RKO (cell line): ENCODE data around the gene STMND1.

ENCODE experiments used
- DNase-seq: peaks from one replicate; pipeline ENCODE4 v3.0.0-alpha.2; 2016; ENCODE audit warnings: low spot score

STMND1 gene

GRCh38 chr6:17098538-17098937 lies 3.3 kb upstream of the STMND1 start:
- DNase-seq = no peak

- no peak for DNase-seq
Measured at GRCh38 chr6:17099401-17100059, 2.3 kb upstream of the STMND1 start.

- no peak for DNase-seq
Measured at GRCh38 chr6:17100806-17101205, 1.0 kb upstream of the STMND1 start.

DNA sequence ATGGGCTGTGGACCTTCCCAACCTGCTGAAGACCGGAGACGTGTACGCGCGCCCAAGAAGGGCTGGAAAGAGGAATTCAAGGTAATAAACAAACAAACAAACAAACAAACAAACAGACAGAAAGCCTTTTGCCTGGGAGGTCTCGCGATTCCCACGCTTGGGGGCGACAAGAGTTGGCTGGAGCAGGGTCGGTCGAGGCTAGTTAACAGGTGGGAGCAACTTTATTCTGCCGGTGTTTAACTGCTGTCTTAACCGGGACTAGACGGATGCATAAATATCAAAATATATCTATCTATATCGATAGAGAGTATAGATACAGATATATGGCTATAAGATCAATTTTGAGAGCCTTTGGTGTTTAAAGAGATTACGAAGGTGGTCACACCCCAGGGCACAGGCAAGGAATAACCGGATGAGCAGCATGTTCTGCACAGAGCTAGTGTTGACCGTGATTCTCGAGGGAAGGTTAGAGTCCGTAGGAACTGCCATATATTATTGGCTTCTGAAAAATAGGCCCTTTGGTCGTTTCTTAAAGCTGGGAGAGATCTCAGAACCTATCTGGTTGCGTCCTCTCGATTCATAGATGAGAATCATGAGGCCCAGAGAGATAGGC lies 514 bp downstream of the STMND1 start:
- DNase-seq = no peak

DNA sequence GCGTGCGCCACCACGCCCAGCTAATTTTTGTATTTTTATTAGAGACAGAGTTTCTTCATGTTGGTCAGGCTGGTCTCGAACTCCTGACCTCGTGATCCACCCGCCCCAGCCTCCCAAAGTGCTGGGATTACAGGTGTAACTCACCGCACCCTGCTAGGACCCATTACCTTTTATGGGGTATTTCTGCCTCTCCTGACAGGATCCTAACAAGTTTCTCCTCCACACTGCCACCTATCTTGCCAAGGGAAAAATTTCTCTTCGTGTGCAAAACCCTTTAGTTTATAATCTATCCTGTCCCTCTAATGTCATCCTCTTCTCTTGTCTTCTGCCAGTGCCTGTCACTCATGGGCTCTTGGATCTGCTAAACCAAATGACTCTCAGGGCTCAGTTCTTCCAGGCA lies 1.9 kb downstream of the STMND1 start:
- no peak for DNase-seq

GRCh38 chr6:17107863-17108262 lies 6.0 kb downstream of the STMND1 start:
- DNase-seq = no peak

DNA sequence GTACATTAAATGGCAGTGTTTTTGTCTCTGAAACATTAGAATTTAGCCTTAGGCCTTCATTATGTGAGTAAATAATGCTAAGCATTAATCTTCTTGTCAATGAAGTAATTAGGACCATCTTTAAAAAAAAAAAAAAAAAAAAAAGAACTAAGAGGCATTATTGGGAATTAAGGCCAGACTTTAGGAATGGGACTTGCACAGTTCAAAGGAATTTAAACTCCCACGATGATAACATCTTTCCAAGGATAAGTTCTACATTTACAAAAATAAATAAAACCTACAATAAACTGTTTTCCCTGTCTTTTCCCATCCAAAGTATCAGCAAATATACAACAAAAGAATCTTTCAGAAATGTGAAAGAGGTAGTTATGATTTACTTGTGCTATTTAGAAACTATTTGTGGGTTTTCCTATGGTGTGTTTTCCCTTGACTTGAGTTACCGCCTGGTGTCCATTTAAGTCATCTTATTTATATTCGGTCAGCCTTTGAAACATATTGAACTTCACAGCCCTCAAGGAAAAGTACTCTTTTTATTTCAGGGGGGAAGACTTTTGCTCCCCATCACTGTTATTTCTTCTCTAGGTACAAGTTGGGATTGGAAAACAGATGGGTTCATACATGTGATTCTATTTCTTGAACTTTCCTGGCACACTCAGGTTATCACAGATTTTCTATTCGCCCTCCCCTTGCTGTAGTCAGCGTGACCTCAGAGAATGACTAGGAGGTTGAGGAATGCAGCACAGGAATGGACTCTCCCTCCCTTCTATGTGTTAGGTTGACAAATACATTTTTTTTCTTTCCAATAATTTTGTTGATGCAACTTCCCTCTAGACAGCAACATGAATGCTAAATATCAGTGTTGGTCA lies 13.6 kb downstream of the STMND1 start:
- peak; percentile 65 for DNase-seq

- DNase-seq = no peak
Measured at GRCh38 chr6:17116117-17116440, 14.2 kb downstream of the STMND1 start.

DNA sequence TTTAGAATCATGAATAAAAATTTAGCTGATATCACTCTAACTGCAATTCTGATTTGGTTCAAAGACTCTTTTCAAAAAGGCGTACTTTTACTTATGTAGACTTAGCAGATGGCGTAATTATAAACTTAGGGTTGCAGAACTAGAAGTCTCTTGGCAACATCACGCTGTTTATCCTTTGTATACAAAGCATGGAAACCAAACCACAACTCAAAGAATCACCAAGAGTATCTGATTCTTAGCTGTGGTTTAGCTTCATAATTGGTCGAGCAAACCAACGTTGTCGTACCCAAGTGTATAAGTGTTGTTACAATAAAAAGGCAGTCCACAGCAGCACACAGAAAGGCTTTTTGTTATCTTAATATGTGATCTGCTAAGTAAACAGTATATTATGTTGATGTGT lies 18.2 kb downstream of the STMND1 start:
- no peak for DNase-seq

GRCh38 chr6:17125407-17125806 lies 23.6 kb downstream of the STMND1 start:
- no peak for DNase-seq

- DNase-seq = no peak
Measured at GRCh38 chr6:17130786-17131185, 28.9 kb downstream of the STMND1 start.

- DNase-seq = no peak
Measured at GRCh38 chr6:17132967-17133366, 31.1 kb downstream of the STMND1 start.

GRCh38 chr6:17138033-17138432 lies 36.2 kb downstream of the STMND1 start:
- no peak for DNase-seq

DNA sequence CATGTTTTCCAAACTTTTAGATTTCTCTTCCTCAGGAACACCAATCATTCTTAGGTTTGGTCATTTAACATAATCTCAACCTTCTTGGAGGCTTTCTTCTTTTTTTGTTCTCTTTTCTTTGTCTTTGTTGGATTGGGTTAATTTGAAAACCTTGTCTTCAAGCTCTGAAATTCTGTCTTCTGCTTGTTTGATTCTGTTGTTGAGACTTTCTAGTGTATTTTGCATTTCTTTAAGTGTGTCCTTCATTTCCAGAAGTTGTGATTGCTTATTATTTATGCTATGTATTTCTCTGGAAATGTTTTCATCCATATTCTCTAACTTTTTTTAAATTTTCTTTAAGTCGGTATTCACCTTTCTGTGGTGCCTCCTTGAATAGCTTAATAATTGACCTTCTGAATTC lies 42.2 kb downstream of the STMND1 start:
- DNase-seq = no peak

DNA sequence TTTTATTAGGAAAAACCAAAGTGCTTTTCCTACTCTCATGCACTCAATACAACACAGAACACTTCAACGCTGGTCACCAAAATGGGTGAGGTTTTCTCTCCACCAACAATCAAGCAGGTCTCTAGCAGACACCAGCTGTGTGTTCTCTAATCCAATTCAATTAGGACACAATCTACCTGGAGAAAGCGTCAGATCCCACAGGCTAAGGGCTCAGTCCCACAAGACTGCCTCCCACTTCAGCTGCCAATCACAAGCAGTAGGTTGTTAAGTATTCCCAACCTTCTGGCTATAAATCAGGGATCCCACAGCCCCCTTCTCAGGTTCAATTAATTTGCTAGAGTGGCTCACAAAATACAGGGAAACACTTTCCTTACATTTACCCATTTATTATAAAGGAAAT lies 47.7 kb downstream of the STMND1 start:
- DNase-seq = no peak

- no peak for DNase-seq
Measured at GRCh38 chr6:17150096-17150495, 48.2 kb downstream of the STMND1 start.

- DNase-seq = no peak
Measured at GRCh38 chr6:17151888-17152287, 50.0 kb downstream of the STMND1 start.

GRCh38 chr6:17152703-17153102 lies 50.9 kb downstream of the STMND1 start:
- no peak for DNase-seq

DNA sequence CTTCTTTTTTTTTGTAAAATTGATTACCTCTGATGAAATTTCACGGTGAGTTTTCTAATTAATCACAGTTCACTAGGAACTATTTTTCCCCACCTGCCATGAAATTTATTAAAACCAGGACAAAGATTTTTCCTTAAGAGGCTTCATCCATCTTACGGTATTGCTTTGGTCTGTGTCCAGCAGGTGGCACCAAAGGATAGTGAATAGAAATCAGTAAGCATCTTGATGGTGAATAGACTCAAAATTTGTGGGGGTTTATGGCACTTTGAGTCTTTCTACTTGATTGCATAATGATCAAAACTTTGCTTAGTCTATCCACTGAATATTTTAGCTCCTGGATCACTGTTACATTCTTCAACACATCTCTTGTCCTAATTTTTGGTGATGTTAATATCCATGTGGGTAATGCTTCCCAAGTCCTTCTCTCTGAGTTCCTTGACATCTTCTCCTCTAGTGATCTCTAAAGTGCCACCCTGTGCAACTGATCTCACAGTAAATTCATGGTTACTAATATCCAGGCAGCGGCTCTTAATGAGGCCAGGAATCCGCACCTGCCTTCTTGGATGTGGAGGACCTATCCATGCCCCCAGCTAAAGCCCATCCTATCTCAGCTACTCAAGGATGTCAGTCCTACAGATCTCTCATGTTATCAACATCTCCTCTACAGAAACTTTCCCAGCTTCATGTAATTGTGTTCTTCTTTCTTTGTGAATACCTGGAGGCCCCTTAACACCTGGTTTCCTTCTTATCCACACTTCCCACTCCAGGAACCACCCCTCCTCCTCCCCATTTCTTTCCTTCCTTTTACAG lies 54.5 kb downstream of the STMND1 start:
- peak; percentile 70 for DNase-seq

DNA sequence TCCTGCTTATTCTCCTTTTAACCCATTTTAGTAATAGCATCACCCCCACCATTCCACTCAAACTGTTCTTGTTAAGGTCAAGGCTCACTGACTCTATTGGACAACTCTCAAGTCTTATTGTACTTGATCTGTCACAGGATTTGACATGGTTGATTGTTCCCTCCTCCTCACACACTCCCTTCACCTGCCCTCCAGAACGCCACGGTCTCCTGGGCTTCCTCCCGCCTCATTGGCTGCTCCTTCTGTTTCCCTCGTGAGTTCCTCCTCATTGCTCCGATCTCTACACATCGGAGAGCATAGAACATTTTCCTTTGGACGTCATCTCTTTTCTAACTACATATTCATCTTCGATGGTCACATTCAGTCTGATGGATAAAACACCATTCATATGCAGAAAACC lies 55.1 kb downstream of the STMND1 start:
- DNase-seq = no peak

DNA sequence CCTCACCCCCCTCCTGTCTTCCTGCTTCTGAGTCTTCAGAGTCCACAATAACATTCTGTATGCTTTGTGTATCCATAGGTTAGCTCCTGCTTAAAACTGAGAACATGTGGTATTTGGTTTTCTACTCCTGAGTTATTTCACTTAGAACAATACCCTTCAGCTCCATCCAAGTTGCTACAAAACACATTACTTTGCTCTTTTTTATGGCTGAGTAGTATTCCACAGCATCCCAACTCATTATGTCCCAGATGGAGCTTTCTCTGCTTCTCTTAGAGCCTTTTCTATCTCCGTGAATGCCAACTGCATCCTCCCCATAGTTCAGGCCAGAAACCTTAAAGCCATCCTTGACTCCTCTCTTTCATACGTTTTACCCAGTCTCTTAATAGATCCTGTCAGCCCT lies 55.8 kb downstream of the STMND1 start:
- DNase-seq = no peak

DNA sequence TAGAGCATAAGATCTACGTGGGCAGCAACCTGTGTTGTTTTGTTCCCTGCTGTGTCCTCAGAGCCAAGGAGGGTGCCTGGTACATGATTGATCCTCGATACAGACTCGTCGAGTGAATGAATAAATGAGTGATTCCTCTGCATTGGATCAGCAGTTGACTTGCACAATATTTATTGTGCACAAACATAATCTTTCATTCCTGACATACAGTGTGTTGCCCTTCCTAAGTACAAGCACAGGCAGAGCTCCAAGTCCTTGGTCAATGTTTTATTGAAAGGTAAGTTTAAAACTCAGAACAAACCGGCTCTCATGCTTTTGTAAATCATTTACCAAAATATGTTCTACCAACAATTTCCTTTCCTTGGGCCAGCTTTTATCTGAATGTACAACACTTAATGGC lies 57.4 kb downstream of the STMND1 start:
- no peak for DNase-seq

DNA sequence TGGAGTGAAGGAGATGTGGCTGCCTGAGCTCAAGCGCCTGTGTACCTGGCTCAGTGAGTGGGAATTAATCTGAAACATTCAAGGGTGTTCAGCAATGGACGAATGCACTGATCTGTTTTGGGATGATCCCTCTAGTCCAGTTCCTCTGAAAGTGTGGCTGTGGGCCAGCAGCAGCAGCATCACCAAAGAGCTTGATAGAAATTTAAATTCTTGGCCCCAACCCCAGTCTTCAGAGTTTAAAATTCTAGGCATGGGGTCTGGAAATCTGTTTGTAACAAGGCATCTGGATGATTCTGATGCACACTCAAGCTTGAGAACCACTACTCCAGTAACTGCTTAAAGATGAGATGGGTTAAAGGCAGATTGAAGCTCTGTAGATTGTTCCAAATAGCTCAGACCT lies 59.2 kb downstream of the STMND1 start:
- DNase-seq = no peak
